ENCODE results near the gene FAM47E. TPM values are rescaled to one million over a fixed set of nuclear protein-coding genes. Genes with fewer than 3 reads are reported as not detected.

The FAM47E gene
- total and polyA plus RNA-seq, 2 donors (not counting 1 experiment from before 2014, with no cell fraction given) = 0.15 to 1.3 TPM

GRCh38 chr4:76253511-76253910 lies 2.0 kb downstream of the FAM47E start:
- WGBS (ENCODE audit: insufficient coverage) = 100% methylated on average over 1 of the region's 6 CpGs
- TF ChIP-seq, protein P1, sequence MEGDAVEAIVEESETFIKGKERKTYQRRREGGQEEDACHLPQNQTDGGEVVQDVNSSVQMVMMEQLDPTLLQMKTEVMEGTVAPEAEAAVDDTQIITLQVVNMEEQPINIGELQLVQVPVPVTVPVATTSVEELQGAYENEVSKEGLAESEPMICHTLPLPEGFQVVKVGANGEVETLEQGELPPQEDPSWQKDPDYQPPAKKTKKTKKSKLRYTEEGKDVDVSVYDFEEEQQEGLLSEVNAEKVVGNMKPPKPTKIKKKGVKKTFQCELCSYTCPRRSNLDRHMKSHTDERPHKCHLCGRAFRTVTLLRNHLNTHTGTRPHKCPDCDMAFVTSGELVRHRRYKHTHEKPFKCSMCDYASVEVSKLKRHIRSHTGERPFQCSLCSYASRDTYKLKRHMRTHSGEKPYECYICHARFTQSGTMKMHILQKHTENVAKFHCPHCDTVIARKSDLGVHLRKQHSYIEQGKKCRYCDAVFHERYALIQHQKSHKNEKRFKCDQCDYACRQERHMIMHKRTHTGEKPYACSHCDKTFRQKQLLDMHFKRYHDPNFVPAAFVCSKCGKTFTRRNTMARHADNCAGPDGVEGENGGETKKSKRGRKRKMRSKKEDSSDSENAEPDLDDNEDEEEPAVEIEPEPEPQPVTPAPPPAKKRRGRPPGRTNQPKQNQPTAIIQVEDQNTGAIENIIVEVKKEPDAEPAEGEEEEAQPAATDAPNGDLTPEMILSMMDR (IDR thresholded peaks at IDR 0.05) = no peak
- no peak for TF ChIP-seq EZH2 (IDR thresholded peaks at IDR 0.05; ENCODE audit: borderline replicate concordance, insufficient read depth, low read depth, low read length, poor library complexity, severe bottlenecking)
- Histone ChIP-seq H4K20me1 (ENCODE audit: control insufficient read depth, insufficient read depth, low read length, poor library complexity, severe bottlenecking) (no peaks in the 10 kb centered on the region), H3K79me2 (ENCODE audit: control insufficient read depth, insufficient read depth, low read length) (no peaks in the 10 kb centered on the region), H3K9ac (ENCODE audit: low read length) (no peak overlapping the region), H3K4me2 (replicated peaks; ENCODE audit: low read depth, low read length, poor library complexity, severe bottlenecking) (no peak overlapping the region), H3K36me3 (replicated peaks in 1 of 2; ENCODE audit: control extremely low read depth in 1 of 2, control insufficient read depth in 1 of 2, extremely low read depth in 1 of 2, insufficient read depth in 2 of 2, low read length in 1 of 2) (no peaks in the 10 kb centered on the region), H2AFZ (ENCODE audit: insufficient read depth, low read depth, low read length, poor library complexity, severe bottlenecking) (no peak overlapping the region), H3K4me3 (ENCODE audit: control extremely low read depth in 1 of 5, extremely low read depth in 1 of 5, insufficient read depth in 1 of 5, low read depth in 2 of 5, low read length in 4 of 5) (no peak overlapping the region), H3K9me3 (ENCODE audit: control extremely low read depth in 1 of 3, control insufficient read depth in 2 of 3, insufficient read depth in 1 of 3, low read length in 2 of 3) (peaks cover 0 to 4% (median 0%) of the 10 kb centered on the region in 3 donors), H3K27ac (ENCODE audit: low read length in 2 of 2) (no peak overlapping the region), H3K4me1 (ENCODE audit: control insufficient read depth in 2 of 2, insufficient read depth in 2 of 2, low read length in 2 of 2) (peaks cover 8 to 15% of the 10 kb centered on the region in 2 donors), H3K27me3 (replicated peaks in 1 of 4; ENCODE audit: control extremely low read depth in 1 of 4, control insufficient read depth in 3 of 4, insufficient read depth in 4 of 4, low read length in 3 of 4) (peaks cover 0 to 47% (median 29%) of the 10 kb centered on the region in 4 experiments)
- Mint-ChIP-seq H3K9me3 (ENCODE audit: insufficient read depth) (no peaks in the 10 kb centered on the region), H3K27me3 (peaks cover 72% of the 10 kb centered on the region), H3K27ac (no peak overlapping the region), H3K4me1 (peaks cover 9% of the 10 kb centered on the region), H3K4me3 (no peak overlapping the region)
- intact Hi-C loops (cut with micrococcal nuclease) = no loop called here
- ChIA-PET CTCF (no interaction called here), POLR2A (no interaction called here)
- DNase-seq = no peak
- no peak for ATAC-seq (ENCODE audit: low read depth)

GRCh38 chr4:76256032-76256431 lies 4.5 kb downstream of the FAM47E start:
- H3K9me3 ChIP-seq (ENCODE audit: control extremely low read depth in 1 of 3, control insufficient read depth in 2 of 3, insufficient read depth in 1 of 3, low read length in 2 of 3) = peaks cover 0 to 4% (median 0%) of the 10 kb centered on the region in 3 donors
- H4K20me1 ChIP-seq (ENCODE audit: control insufficient read depth, insufficient read depth, low read length, poor library complexity, severe bottlenecking) = no peaks in the 10 kb centered on the region
- 76% methylated on average over 3 of the region's 6 CpGs for WGBS (ENCODE audit: insufficient coverage)
- H3K4me1 ChIP-seq (ENCODE audit: control insufficient read depth in 2 of 2, insufficient read depth in 2 of 2, low read length in 2 of 2) = peaks cover 5 to 11% of the 10 kb centered on the region in 2 donors
- TF ChIP-seq, protein P1 (IDR thresholded peaks at IDR 0.05) = no peak
- no peak for TF ChIP-seq EZH2 (IDR thresholded peaks at IDR 0.05; ENCODE audit: borderline replicate concordance, insufficient read depth, low read depth, low read length, poor library complexity, severe bottlenecking)
- POLR2A ChIA-PET = no interaction called here
- DNase-seq (no peak), ATAC-seq (ENCODE audit: low read depth) (no peak)
- H3K4me1 Mint-ChIP-seq = peaks cover 6% of the 10 kb centered on the region
- no peak overlapping the region for H3K4me3 ChIP-seq (ENCODE audit: control extremely low read depth in 1 of 5, extremely low read depth in 1 of 5, insufficient read depth in 1 of 5, low read depth in 2 of 5, low read length in 4 of 5)
- intact Hi-C loops (cut with micrococcal nuclease) = no loop called here
- H3K36me3 ChIP-seq (replicated peaks in 1 of 2; ENCODE audit: control extremely low read depth in 1 of 2, control insufficient read depth in 1 of 2, extremely low read depth in 1 of 2, insufficient read depth in 2 of 2, low read length in 1 of 2) = no peaks in the 10 kb centered on the region
- CTCF ChIA-PET = no interaction called here
- no peak overlapping the region for H3K27ac Mint-ChIP-seq
- H2AFZ ChIP-seq (ENCODE audit: insufficient read depth, low read depth, low read length, poor library complexity, severe bottlenecking) = no peak overlapping the region
- peaks cover 56% of the 10 kb centered on the region for H3K27me3 Mint-ChIP-seq
- no peaks in the 10 kb centered on the region for H3K9me3 Mint-ChIP-seq (ENCODE audit: insufficient read depth)
- H3K27me3 ChIP-seq (replicated peaks in 1 of 4; ENCODE audit: control extremely low read depth in 1 of 4, control insufficient read depth in 3 of 4, insufficient read depth in 4 of 4, low read length in 3 of 4) = peaks cover 0 to 25% (median 23%) of the 10 kb centered on the region in 4 experiments
- no peak overlapping the region for H3K9ac ChIP-seq (ENCODE audit: low read length)
- H3K79me2 ChIP-seq (ENCODE audit: control insufficient read depth, insufficient read depth, low read length) = no peaks in the 10 kb centered on the region
- H3K4me3 Mint-ChIP-seq = no peak overlapping the region
- H3K27ac ChIP-seq (ENCODE audit: low read length in 2 of 2) = no peak overlapping the region
- no peak overlapping the region for H3K4me2 ChIP-seq (replicated peaks; ENCODE audit: low read depth, low read length, poor library complexity, severe bottlenecking)
